Measurements from ENCODE around the gene ZNF587B. TPM values are rescaled to one million over a fixed set of nuclear protein-coding genes. Genes with fewer than 3 reads are reported as not detected.
"Not testable (repeated sequence)": the region's sequence is repeated elsewhere in the genome, so short reads cannot be mapped to it uniquely, and the experiment has no call there.

ZNF587B gene
- total RNA-seq, 2 experiments from 2014 or later, result 18.7 to 22.2 TPM

GRCh38 chr19:57810410-57811295, 19.4 kb upstream of the ZNF587B start:
- DNase-seq; H3K4me3 Mint-ChIP-seq; ATAC-seq; H3K27ac Mint-ChIP-seq; CTCF ChIA-PET; H3K27me3 Mint-ChIP-seq (ENCODE audit: low read depth); H3K9me3 Mint-ChIP-seq (ENCODE audit: insufficient read depth); POLR2A ChIA-PET: not testable (repeated sequence)
- H3K36me3 Mint-ChIP-seq (ENCODE audit: low read depth), result peaks cover 61% of the 10 kb centered on the region
- peaks cover 39% of the 10 kb centered on the region for H3K4me1 Mint-ChIP-seq (ENCODE audit: low read depth)

GRCh38 chr19:57812226-57812625, 17.9 kb upstream of the ZNF587B start:
- CTCF ChIA-PET, result no interaction called here
- DNase-seq, result no peak
- no peaks in the 10 kb centered on the region for H3K9me3 Mint-ChIP-seq (ENCODE audit: insufficient read depth)
- no peak for ATAC-seq
- H3K36me3 Mint-ChIP-seq (ENCODE audit: low read depth), result peaks cover 50% of the 10 kb centered on the region
- H3K4me1 Mint-ChIP-seq (ENCODE audit: low read depth), result peaks cover 46% of the 10 kb centered on the region
- H3K4me3 Mint-ChIP-seq, result no peak overlapping the region
- POLR2A ChIA-PET, result no interaction called here
- H3K27ac Mint-ChIP-seq, result peak overlapping the region; percentile 77
- H3K27me3 Mint-ChIP-seq (ENCODE audit: low read depth), result no peaks in the 10 kb centered on the region

GRCh38 chr19:57812975-57813820, 16.9 kb upstream of the ZNF587B start:
- Mint-ChIP-seq H3K36me3 (ENCODE audit: low read depth) (peaks cover 42% of the 10 kb centered on the region), H3K27ac (peak overlapping the region; percentile 74), H3K4me3 (peak overlapping the region; percentile 94), H3K4me1 (ENCODE audit: low read depth) (peaks cover 46% of the 10 kb centered on the region)
- H3K27me3 Mint-ChIP-seq (ENCODE audit: low read depth); POLR2A ChIA-PET; ATAC-seq; CTCF ChIA-PET; DNase-seq; H3K9me3 Mint-ChIP-seq (ENCODE audit: insufficient read depth): not testable (repeated sequence)

- ATAC-seq, result no peak
- peak overlapping the region; percentile 94 for H3K4me3 Mint-ChIP-seq
- DNase-seq, result no peak
- H3K36me3 Mint-ChIP-seq (ENCODE audit: low read depth), result peaks cover 36% of the 10 kb centered on the region
- POLR2A ChIA-PET, result interaction anchor here (1.2 kb wide), 1 partner anchor 66 kb away, joined by 4 read pairs; no protein-coding TSS in a partner anchor
- peaks cover 54% of the 10 kb centered on the region for H3K4me1 Mint-ChIP-seq (ENCODE audit: low read depth)
- CTCF ChIA-PET, result no interaction called here
- peak overlapping the region; percentile 90 for H3K27ac Mint-ChIP-seq
- no peaks in the 10 kb centered on the region for H3K9me3 Mint-ChIP-seq (ENCODE audit: insufficient read depth)
- H3K27me3 Mint-ChIP-seq (ENCODE audit: low read depth), result no peaks in the 10 kb centered on the region
These were observed 16.1 kb upstream of the ZNF587B start for GRCh38 chr19:57813919-57814504.

GRCh38 chr19:57814505-57815246, 15.4 kb upstream of the ZNF587B start, which contains the start of gene ZNF552:
TSS of gene ZNF552 (minus strand) at chr19:57814913. CDS start at chr19:57814743, 170 bp downstream.
- peaks cover 32% of the 10 kb centered on the region for H3K36me3 Mint-ChIP-seq (ENCODE audit: low read depth)
- H3K9me3 Mint-ChIP-seq (ENCODE audit: insufficient read depth), result no peaks in the 10 kb centered on the region
- peak within 1 kb of the TSS; percentile 90 for H3K27ac Mint-ChIP-seq
- H3K4me3 Mint-ChIP-seq, result peak within 1 kb of the TSS; percentile 94
- ATAC-seq (peak; percentile 86), DNase-seq (peak; percentile 85)
- ChIA-PET CTCF (no interaction called here), POLR2A (interaction anchor here (0.6 to 1.2 kb wide), 5 partner anchors 67 to 464 kb away, joined by 3 to 4 read pairs (median 3); partner anchors contain the start of genes ZNF776, ZNF8 and ZNF814)
- peaks cover 55% of the 10 kb centered on the region for H3K4me1 Mint-ChIP-seq (ENCODE audit: low read depth)
- no peaks in the 10 kb centered on the region for H3K27me3 Mint-ChIP-seq (ENCODE audit: low read depth)

- Mint-ChIP-seq H3K27ac (peak overlapping the region; percentile 90), H3K9me3 (ENCODE audit: insufficient read depth) (no peaks in the 10 kb centered on the region), H3K4me3 (peak overlapping the region; percentile 94), H3K36me3 (ENCODE audit: low read depth) (peaks cover 32% of the 10 kb centered on the region), H3K27me3 (ENCODE audit: low read depth) (no peaks in the 10 kb centered on the region), H3K4me1 (ENCODE audit: low read depth) (peaks cover 58% of the 10 kb centered on the region)
- DNase-seq, result no peak
- POLR2A ChIA-PET, result interaction anchor here (0.6 to 1.2 kb wide), 5 partner anchors 68 to 463 kb away, joined by 3 to 4 read pairs (median 3); partner anchors contain the start of genes ZNF776, ZNF8 and ZNF814
- no peak for ATAC-seq
- CTCF ChIA-PET, result no interaction called here
These were observed 14.6 kb upstream of the ZNF587B start for GRCh38 chr19:57815247-57816075.

GRCh38 chr19:57816652-57817051, 13.4 kb upstream of the ZNF587B start:
- ATAC-seq (no peak), DNase-seq (no peak)
- Mint-ChIP-seq H3K9me3 (ENCODE audit: insufficient read depth) (no peaks in the 10 kb centered on the region), H3K4me3 (no peak overlapping the region), H3K27ac (no peak overlapping the region), H3K4me1 (ENCODE audit: low read depth) (peaks cover 65% of the 10 kb centered on the region), H3K27me3 (ENCODE audit: low read depth) (no peaks in the 10 kb centered on the region), H3K36me3 (ENCODE audit: low read depth) (peaks cover 35% of the 10 kb centered on the region)
- ChIA-PET CTCF (no interaction called here), POLR2A (no interaction called here)

- no peak overlapping the region for H3K4me3 Mint-ChIP-seq
These were observed 12.1 kb upstream of the ZNF587B start for GRCh38 chr19:57817976-57818375.

GRCh38 chr19:57818378-57818777, 11.7 kb upstream of the ZNF587B start:
- Mint-ChIP-seq H3K9me3 (ENCODE audit: insufficient read depth) (no peaks in the 10 kb centered on the region), H3K27ac (peak overlapping the region; percentile 99), H3K4me1 (ENCODE audit: low read depth) (peaks cover 61% of the 10 kb centered on the region), H3K27me3 (ENCODE audit: low read depth) (no peaks in the 10 kb centered on the region), H3K4me3 (peak overlapping the region; percentile 88), H3K36me3 (ENCODE audit: low read depth) (peaks cover 36% of the 10 kb centered on the region)
- ATAC-seq (no peak), DNase-seq (no peak)
- ChIA-PET POLR2A (interaction anchor here (1.2 to 1.6 kb wide), 4 partner anchors 18 to 71 kb away, joined by 4 to 7 read pairs (median 6); partner anchors contain the start of genes ZNF586 and ZNF776), CTCF (interaction anchor here (0.9 to 2.1 kb wide), 2 partner anchors 18 to 137 kb away, joined by 3 to 9 read pairs; partner anchors contain the start of gene ZNF551)

More at GRCh38 chr19:57817976-57818375, 12.1 kb upstream of the ZNF587B start:
- ChIA-PET CTCF (no interaction called here), POLR2A (interaction anchor here (1.4 kb wide), 2 partner anchors 49 to 71 kb away, joined by 4 read pairs; partner anchors contain the start of genes ZNF586 and ZNF776)
- H3K36me3 Mint-ChIP-seq (ENCODE audit: low read depth), result peaks cover 34% of the 10 kb centered on the region
- H3K9me3 Mint-ChIP-seq (ENCODE audit: insufficient read depth), result no peaks in the 10 kb centered on the region
- no peak for DNase-seq
- ATAC-seq, result no peak
- H3K4me1 Mint-ChIP-seq (ENCODE audit: low read depth), result peaks cover 62% of the 10 kb centered on the region
- no peaks in the 10 kb centered on the region for H3K27me3 Mint-ChIP-seq (ENCODE audit: low read depth)
- no peak overlapping the region for H3K27ac Mint-ChIP-seq

GRCh38 chr19:57819475-57820148, 10.5 kb upstream of the ZNF587B start:
- peak; percentile 92 for ATAC-seq
- DNase-seq, result peak; percentile 90
- peaks cover 41% of the 10 kb centered on the region for H3K36me3 Mint-ChIP-seq (ENCODE audit: low read depth)
- ChIA-PET CTCF (interaction anchor here (0.9 to 2.1 kb wide), 3 partner anchors 19 to 138 kb away, joined by 3 to 9 read pairs (median 3); partner anchors contain the start of gene ZNF551), POLR2A (interaction anchor here (0.5 to 1.6 kb wide), 15 partner anchors 16 to 1418 kb away, joined by 3 to 7 read pairs (median 3); partner anchors contain the start of genes ZNF418, ZNF551, ZNF587 and ZNF776)
- H3K9me3 Mint-ChIP-seq (ENCODE audit: insufficient read depth), result no peaks in the 10 kb centered on the region
- H3K4me3 Mint-ChIP-seq, result peak overlapping the region; percentile 88
- H3K4me1 Mint-ChIP-seq (ENCODE audit: low read depth), result peaks cover 63% of the 10 kb centered on the region
- no peaks in the 10 kb centered on the region for H3K27me3 Mint-ChIP-seq (ENCODE audit: low read depth)
- peak overlapping the region; percentile 99 for H3K27ac Mint-ChIP-seq
